Measurements from ENCODE around the gene SPTLC2. TPM values are rescaled to one million over a fixed set of nuclear protein-coding genes. Genes with fewer than 3 reads are reported as not detected.

Gene SPTLC2
- total and polyA plus RNA-seq, 2 of the 13 experiments (the other 11 are each of a cell fraction or from before 2014, with no cell fraction given): 17.4 to 17.5 TPM

DNA sequence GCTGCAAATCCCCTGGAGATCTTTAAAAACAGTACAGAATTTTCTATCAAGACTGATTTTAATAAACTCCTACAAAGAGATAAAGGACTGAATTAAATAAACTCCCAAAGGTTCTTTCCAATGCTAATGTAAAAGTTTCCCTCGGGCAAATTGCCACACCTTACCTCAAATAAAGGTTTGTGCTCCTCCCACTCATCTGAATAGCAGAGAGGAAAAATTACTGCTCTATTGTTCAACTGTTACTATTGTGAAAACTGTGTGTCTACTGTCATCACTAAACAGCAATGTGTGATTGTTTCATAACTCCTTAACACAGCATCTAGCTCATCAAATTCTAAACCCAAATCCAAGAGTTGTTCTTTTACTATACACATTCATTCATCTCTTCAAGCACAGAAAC lies 3.2 kb downstream of the SPTLC2 start (continued):
- TF ChIP-seq ASH2L (IDR thresholded peaks at IDR 0.05; ENCODE audit: insufficient read length, low read depth, low read length) (no peak), ZNF567 (CRISPR knock-in tag; IDR thresholded peaks at IDR 0.05; ENCODE audit: borderline replicate concordance) (no peak), ZSCAN25 (CRISPR knock-in tag; IDR thresholded peaks at IDR 0.05) (no peak), SIN3A (IDR thresholded peaks at IDR 0.05; ENCODE audit: borderline replicate concordance, low read depth, low read length) (no peak), SATB2 (CRISPR knock-in tag; IDR thresholded peaks at IDR 0.05) (no peak)
- TF ChIP-seq, protein P1, sequence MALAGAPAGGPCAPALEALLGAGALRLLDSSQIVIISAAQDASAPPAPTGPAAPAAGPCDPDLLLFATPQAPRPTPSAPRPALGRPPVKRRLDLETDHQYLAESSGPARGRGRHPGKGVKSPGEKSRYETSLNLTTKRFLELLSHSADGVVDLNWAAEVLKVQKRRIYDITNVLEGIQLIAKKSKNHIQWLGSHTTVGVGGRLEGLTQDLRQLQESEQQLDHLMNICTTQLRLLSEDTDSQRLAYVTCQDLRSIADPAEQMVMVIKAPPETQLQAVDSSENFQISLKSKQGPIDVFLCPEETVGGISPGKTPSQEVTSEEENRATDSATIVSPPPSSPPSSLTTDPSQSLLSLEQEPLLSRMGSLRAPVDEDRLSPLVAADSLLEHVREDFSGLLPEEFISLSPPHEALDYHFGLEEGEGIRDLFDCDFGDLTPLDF (CRISPR knock-in tag; IDR thresholded peaks at IDR 0.05): no peak
- TF ChIP-seq, protein P2, sequence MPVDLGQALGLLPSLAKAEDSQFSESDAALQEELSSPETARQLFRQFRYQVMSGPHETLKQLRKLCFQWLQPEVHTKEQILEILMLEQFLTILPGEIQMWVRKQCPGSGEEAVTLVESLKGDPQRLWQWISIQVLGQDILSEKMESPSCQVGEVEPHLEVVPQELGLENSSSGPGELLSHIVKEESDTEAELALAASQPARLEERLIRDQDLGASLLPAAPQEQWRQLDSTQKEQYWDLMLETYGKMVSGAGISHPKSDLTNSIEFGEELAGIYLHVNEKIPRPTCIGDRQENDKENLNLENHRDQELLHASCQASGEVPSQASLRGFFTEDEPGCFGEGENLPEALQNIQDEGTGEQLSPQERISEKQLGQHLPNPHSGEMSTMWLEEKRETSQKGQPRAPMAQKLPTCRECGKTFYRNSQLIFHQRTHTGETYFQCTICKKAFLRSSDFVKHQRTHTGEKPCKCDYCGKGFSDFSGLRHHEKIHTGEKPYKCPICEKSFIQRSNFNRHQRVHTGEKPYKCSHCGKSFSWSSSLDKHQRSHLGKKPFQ (CRISPR knock-in tag; IDR thresholded peaks at IDR 0.05; ENCODE audit: insufficient replicate concordance): no peak

DNA sequence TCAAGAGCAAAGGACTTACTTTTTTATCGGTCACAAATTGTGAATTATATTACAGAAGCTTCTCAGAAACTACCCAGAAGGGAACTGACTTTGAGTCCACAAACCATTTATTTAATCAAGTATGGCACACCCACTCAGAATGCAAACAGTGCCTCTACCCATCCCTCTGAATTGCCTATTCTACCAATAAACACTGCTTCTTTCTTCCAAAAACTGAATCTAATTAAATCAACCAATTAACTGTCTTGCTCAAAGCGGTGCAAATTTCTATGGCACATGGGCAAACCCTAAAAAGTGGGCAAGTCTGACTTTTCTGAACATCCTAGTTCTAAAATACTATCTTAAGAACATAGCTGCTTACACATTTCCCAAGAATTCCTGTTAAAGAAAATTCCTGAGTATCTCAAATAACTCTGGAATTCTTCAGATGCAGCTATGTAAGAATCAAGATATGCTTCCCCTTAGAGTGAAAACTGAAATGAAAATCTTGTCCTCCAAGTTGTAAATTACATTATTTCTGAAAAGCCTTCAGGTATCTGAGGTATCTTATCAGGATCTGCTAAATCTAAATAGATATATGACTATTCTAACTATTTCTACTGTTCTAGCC lies 4.3 kb downstream of the SPTLC2 start:
- 94% methylated on average over 2 of the region's 2 CpGs for WGBS (ENCODE audit: low lambda C conversion rate)
- no peak overlapping the region for H3K27ac ChIP-seq (ENCODE audit: extremely low read length, insufficient read depth, low read length)
- DNase-seq (ENCODE audit: low spot score): no peak
- TF ChIP-seq, protein P3, sequence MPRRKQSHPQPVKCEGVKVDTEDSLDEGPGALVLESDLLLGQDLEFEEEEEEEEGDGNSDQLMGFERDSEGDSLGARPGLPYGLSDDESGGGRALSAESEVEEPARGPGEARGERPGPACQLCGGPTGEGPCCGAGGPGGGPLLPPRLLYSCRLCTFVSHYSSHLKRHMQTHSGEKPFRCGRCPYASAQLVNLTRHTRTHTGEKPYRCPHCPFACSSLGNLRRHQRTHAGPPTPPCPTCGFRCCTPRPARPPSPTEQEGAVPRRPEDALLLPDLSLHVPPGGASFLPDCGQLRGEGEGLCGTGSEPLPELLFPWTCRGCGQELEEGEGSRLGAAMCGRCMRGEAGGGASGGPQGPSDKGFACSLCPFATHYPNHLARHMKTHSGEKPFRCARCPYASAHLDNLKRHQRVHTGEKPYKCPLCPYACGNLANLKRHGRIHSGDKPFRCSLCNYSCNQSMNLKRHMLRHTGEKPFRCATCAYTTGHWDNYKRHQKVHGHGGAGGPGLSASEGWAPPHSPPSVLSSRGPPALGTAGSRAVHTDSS (CRISPR knock-in tag; conservative IDR thresholded peaks at IDR 0.05): no peak
- no peak for TF ChIP-seq ZNF616 (CRISPR knock-in tag; IDR thresholded peaks at IDR 0.05; ENCODE audit: low read depth)
- no peak for TF ChIP-seq HOXA3 (CRISPR knock-in tag; IDR thresholded peaks at IDR 0.05)
- FAIRE-seq: no peak
- intact Hi-C loops (cut with micrococcal nuclease; ENCODE audit: unreplicated experiment): no loop called here
- no peaks in the 10 kb centered on the region; the same call in 1 of the 2 replicates for H4K20me1 ChIP-seq (ENCODE audit: insufficient read depth, low read length)
- peaks cover 59% of the 10 kb centered on the region for H3K79me2 ChIP-seq (ENCODE audit: insufficient read depth, low read length)
- POLR2A ChIA-PET: no interaction called here
- H3K4me2 ChIP-seq (ENCODE audit: low read depth, low read length): no peak overlapping the region
- H3K27me3 ChIP-seq (ENCODE audit: control insufficient read depth in 1 of 2, insufficient read depth in 2 of 2, low read length in 2 of 2): no peaks in the 10 kb centered on the region; a peak in 1 of 5 replicates
- H3K9ac ChIP-seq (ENCODE audit: insufficient read depth, low read depth, low read length): no peak overlapping the region
- H3K36me3 ChIP-seq (replicated peaks in 1 of 2; ENCODE audit: control insufficient read depth in 1 of 2, insufficient read depth in 2 of 2, low read length in 2 of 2): no peaks in the 10 kb centered on the region
- H2AFZ ChIP-seq (ENCODE audit: low read length): no peak overlapping the region
- peaks cover 39% of the 10 kb centered on the region for H3K4me1 ChIP-seq (ENCODE audit: insufficient read depth, low read length)
- H3K4me3 ChIP-seq (replicated peaks in 1 of 3; ENCODE audit: insufficient read depth in 1 of 3, low read depth in 2 of 3, low read length in 3 of 3): no peak overlapping the region
- BruUV-seq (replicated peaks): no TSS peak
- H3K9me3 ChIP-seq (ENCODE audit: low read length): no peaks in the 10 kb centered on the region
- ATAC-seq: no peak
- in situ Hi-C loops (cut with HindIII; ENCODE audit: extremely low pct_ligation_motif_present, low pct_unique_long_range_greater_than_20kb): no loop called here
- CTCF ChIA-PET (ENCODE audit: low intra/inter-chr PET ratio, low total read pairs): no interaction called here
